Fibroblast of lung (primary cell): ENCODE results near the gene P2RY8.
"Not testable (repeated sequence)": the region's sequence is repeated elsewhere in the genome, so short reads cannot be mapped to it uniquely, and the experiment has no call there.

Experiments used
- CTCF ChIP-seq, 2 donors: IDR thresholded peaks in 1 of 2; conservative IDR thresholded peaks in 1 of 2; 1 replicate in 1 of 2; 2 replicates in 1 of 2; pipeline ENCODE4 v1.5.1; 2011 to 2012; ENCODE audit warnings: low read length in 2 of 2, control low read depth in 1 of 2, inconsistent platforms in 1 of 2, low read depth in 1 of 2, mild to moderate bottlenecking in 1 of 2
- EZH2 ChIP-seq: IDR thresholded peaks from 2 replicates; pipeline ENCODE4 v1.5.1; 2012; ENCODE audit warnings: low read length, control low read depth, mild to moderate bottlenecking; ENCODE audit errors: missing control alignments

GRCh38 chrX:1537716-1538090 is 718 bp upstream of the P2RY8 start:
- not testable (repeated sequence) for TF ChIP-seq CTCF (conservative IDR thresholded peaks at IDR 0.05 in 1 of 2, IDR thresholded peaks at IDR 0.05 in 1 of 2; ENCODE audit: low read depth in 1 of 2, low read length in 2 of 2); EZH2
